Activated CD8-positive, alpha-beta memory T cell treated with anti-CD3 and anti-CD28 coated beads, Interleukin-2, amount 50 U/mL, for 1 hour (primary cell): ENCODE results near the gene VPS37B.
"Not testable (repeated sequence)": the region's sequence is repeated elsewhere in the genome, so short reads cannot be mapped to it uniquely, and the experiment has no call there.

Source experiments
- DNase-seq: peaks from one replicate; pipeline ENCODE4 v3.0.0-alpha.2; 2020; ENCODE audit errors: extremely low read depth

VPS37B gene, protein sequence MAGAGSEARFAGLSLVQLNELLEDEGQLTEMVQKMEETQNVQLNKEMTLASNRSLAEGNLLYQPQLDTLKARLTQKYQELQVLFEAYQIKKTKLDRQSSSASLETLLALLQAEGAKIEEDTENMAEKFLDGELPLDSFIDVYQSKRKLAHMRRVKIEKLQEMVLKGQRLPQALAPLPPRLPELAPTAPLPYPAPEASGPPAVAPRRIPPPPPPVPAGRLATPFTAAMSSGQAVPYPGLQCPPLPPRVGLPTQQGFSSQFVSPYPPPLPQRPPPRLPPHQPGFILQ

DNA sequence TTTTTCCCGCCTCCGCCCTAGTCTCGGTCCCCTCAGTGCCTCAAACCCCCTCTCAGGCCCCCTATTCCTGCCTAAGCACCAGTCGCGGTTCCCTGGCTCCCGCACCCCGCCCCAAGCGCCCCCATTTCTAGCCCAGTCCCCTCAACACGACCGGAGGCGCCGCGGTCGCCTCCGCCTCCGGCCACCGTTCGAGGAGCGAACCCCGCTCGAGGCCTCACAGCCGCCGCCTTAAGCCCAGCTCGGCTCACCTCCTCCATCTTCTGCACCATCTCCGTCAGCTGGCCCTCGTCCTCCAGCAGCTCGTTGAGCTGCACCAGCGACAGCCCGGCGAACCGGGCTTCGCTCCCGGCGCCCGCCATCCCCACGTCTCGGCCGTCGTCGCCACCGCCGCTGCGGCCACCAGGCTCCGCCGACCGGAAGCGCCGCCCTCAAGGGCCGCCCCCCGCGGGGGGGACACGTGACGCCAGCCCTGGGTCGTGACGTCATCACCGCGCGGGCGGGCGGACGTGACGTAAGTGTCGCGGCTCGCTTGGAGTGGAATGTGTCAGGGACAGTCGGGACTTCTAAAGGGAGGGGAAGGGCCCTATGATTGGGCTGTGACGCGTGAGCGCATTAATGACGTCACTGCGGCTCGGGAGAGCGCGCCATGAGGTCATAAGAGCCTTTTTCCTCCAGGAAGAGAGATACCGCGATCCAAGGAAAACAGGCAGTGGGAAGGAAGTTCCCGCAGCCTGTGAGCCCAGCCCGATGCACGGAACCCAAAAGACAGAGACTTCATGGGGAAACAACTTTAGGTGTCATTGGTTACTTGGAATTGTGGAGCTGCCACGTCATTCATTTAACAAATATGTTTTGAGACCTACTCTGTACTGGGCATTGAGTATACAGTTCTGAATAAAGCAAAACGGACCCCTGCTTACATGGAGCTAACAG, at the start of gene VPS37B:
VPS37B (minus strand) TSS at position 421 of the 933 bp plus-strand sequence; CDS start at position 359, 62 bp downstream.
- peak; percentile 80 for DNase-seq

DNA sequence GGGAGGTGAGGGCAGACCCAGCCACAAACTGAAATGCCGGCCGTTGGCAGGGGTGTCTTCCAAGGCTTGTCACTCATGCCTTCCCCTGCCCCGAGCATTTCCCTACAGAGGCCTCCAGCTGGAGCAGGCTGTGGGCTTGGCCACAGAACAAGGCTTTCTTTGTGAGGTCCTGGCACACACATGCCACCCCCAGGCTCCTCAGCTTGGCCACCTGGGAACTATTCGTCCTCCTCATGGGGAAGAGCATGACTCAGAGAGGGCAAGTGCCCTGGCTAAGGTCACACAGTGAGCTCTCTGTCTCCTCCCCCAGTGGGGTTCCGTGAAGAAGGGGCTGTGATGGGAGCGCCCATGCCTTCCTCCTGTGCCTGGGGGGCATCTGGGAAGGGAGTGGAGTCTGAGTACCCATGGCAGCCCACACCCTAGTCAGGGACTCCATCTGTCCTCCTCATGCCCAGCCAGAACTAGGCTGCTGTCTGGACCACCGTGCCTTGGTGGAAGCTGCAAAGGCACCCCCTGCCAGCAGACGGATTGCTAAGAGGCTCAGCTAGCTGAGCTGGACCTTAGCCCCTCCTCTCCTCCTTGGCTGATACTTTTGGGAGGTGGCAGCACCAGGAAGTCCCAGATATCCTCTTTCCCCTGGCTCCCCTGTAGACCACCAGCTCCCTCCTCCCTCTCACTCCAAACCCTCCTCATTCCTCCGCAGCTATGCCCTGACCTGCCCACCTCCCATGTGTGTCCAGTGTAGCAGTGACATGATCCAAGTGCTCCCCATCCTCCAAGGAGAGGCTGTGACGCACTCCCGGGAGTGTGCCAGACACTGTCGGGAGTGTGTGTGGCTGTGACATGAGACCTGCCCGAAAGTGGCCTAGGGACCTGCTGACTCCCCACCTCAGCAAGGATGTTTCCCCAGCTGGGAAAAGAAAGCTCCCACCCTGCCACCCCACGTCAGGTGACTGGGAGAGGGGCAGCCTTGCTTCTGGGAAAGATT, 49.0 kb upstream of the VPS37B start:
- no peak for DNase-seq

DNA sequence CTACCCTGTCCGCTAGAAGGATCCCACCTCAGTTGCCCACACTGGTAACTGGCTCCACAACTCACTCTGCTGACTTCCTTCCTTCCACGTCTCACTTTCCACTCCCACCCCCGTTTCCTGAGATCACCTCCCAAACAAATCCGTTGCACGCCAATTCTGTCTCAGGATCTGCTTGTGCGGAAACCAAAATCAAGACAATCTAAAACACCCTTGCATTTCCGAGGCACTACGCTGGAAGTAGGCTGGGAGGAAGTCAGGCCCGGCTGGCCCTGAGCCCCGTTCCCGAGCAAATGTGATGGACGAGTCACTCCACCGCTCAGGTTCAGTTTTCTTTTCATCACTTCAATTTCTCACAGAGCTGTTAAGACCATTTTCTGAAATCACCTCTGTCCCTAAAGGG, 47.3 kb upstream of the VPS37B start:
- no peak for DNase-seq

DNA sequence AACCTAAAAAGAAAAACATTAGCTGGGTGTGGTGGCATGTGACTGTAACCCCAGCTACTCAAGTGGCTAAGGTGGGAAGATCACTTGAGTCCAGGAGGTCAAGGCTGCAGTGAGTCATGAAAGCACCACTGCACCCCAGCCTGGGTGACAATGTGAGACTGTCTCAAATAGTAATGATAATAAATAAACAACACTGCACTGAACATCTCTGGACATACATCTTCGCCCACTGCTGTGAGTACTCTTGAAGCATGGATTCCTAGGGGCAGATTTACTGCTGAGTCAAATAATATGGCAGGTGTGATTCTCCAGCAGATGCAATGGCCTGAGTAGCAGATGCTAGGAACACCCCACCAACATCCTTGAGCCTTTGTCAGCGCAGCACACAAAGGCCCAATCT, 46.7 kb upstream of the VPS37B start:
- no peak for DNase-seq

DNA sequence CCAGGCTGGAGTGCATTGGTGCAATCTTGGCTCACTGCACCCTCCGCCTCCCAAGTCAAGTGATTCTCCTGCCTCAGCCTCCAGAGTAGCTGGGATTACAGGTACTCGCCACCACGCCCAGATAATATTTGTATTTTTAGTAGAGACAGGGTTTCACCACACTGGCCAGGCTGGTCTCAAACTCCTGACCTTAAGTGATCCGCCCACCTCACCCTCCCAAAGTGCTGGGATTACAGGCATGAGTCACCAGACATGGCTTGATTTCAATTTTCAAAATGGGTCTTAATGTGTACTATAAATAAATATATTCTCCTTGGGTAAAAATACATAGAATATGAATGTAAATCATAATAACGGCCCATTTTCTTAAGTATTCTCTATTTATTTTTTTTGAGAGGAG, 45.4 kb upstream of the VPS37B start:
- not testable (repeated sequence) for DNase-seq

DNA sequence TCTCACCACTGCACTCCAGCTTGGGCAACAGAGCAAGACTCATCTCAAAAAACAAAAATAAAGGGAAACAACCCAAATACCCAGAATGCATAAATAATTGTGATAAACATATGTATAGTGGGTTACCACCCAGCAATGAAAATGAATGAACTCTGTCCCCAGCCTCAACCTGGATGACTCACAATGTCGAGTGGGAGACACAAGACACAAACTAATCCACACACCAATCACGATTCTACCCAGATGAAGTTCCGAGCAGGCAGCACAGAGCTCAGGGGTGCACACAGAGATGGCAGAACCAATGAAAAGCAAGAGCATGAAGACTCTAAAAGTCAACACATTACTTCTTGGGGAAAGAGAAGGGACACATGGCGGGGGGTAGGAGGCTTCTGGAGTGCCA, 43.2 kb upstream of the VPS37B start:
- no peak for DNase-seq

DNA sequence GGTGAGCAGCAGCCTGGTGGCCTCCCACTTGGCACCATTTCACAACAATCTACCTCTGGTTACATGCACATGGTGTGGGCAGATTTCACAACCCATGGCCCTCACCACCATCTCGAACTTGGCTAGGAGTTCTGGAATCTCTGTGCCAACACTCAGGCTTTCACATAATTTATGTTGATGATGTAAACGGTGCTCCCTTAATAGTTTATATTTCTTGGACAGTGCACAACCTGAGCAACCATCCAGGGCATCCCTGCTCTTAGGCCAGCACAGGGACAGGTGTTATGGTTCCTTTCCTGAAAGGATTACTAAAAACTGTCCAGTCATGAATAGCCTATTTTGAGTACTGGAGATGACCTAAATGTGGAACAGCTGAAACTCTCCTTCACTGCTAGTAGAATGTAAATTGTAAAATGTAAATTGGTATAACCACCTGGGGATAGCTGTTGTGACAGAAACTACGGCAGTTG, 41.7 kb upstream of the VPS37B start:
- no peak for DNase-seq

DNA sequence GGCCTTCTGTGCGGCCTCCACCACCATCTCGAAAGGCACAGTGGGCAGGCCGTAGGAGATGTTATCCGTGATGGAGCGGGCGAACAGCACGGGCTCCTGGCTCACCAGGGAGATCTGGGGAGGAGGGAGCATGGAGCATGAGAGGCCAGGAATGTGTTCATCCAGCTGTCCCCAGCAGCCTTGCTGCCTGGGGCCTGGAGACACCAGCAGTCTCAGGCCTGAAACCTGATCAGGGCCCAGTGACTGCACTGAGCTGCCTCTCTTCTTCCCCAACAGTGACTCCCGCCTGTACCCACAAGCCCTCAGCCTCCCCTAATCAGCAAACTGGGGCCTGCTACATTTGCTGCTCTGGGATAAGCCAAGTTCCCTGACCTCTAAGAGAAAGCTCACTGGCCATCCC, 39.4 kb upstream of the VPS37B start:
- DNase-seq = no peak

DNA sequence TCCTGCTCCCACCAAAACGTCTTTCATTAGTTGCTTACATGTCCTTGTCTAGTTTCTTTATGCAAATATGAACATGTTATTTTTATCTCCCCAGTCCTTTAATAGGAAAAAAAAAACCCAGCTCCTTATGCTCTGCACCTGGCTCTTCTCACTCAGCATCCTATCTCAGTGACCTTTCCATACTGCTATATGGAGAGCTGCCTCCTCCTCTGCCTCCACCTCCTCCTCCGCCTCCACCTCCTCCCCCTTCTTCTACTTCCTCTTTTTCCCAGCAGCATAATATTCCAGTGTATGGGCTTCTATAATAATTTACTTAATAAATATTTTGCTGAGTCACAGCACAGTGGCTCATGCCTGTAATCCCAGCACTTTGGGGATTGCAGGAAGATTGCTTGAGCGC, 38.8 kb upstream of the VPS37B start:
- no peak for DNase-seq

DNA sequence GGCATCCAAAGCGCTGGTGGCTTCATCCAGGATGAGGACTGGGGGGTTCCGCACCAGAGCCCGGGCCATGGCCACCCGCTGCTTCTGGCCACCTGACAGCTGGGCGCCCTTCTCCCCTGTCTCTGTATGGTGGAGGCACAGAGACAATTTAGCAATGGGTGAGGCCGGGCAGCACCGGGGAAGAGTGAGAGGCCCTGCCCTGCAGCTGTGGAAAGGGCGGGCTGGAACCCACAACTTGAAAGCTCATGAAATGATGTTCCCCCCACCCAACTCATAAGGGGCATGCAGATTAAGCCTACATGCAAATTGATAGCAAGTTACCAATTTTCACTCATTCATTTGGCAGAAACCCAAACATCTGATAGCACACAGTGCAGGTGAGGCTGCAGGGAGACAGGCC, 36.3 kb upstream of the VPS37B start:
- no peak for DNase-seq

DNA sequence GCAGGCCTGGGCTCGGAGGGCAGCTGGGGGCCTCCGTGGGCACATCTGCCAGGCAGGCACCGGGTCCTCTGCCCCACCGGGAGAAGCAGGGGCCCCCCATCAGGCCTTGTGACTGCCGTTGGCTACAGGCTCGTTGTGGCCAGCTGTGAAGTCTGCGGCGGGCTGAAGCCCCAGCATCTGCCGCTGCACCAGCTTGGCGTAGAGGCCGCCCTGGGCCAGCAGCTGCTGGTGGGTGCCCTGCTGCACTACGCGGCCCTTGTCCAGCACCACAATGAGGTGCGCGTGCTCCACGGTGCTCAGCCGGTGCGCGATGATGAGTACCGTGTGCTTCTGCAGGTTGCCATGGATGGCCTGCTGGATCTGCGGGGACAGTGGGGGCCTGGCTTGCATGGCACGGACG, 33.9 kb upstream of the VPS37B start:
- DNase-seq = no peak

DNA sequence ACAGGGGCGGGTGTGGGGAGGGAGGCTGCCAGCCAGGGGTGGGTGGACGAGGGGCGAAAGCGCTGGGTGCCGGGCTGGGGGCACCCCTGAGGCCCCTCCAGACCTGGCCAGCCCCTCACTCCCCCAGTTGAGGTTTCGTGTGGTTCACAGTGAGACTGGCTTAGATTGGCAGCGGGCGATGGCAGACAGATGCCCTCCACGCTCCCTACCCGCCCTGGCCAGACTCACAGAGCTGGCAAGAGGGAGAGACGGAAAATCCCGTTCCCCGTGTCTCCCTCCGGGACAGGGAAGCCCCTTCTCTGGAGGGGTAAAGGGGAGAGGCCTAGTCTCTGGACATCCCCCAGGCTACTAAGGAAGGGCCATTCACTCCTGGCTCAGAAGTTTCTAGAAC, 33.2 kb upstream of the VPS37B start:
- DNase-seq = no peak

DNA sequence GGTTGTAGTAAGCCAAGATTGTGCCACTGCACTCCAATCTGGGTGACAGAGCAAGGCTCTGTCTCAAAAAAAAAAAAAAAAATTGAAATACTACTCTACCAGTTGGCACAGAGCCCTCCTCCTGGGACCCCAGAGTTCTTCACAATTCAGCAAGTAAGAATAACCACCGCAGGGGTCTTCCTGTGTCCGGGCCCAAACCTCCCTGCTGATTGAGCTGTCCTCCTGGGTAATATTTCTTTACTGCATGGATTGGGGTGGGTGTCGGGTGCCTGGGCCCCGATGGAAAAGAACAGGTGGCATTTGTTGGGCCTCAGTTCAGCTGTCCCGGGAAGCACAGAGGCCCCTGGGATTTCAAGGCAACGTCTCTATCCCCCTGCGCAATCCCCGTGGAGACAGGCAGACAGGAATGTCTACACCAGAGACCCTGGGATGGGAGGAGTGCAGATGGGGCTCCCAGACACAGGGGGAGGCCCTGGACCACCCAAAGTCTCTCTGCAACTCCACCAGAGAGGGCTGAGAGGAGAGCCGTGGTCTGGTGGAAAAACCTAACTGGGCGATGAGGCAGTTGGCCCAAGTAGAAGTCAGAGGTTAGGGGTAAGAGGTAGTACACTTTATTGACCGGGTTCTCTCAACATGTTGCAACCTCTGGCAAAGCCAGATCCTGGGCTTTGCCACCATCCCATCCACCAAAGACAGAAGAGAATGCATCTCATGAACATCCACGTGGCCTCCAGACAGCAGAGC, 32.7 kb upstream of the VPS37B start:
- DNase-seq = no peak

DNA sequence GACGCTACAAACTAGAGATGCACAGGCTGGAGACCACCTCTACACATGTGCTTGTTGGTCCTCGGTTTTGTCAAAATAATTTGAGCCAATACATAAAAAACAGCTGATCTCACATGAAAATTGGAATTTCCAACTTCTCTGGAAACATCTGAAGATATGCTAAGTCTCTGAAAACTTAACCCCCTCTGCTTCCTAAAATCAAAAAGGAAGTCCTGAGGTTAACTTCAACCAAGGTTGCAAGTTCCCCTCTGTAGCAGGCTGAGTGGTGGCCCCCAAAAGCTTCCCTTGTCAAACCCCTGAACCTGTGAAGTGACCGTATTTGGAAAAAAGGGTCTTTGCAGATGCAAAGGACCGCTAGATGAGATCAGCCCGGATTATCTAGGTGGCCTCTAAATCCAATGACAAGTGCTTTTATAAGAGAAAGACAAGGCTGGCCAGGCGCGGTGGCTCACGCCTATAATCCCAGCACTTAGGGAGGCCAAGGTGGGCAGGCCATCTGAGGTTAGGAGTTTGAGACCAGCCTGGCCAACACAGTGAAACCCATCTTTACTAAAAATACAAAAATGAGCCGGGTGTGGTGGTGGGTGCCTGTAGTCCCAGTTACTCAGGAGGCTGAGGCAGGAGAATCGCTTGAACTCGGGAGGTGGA, 32.0 kb upstream of the VPS37B start:
- no peak for DNase-seq

DNA sequence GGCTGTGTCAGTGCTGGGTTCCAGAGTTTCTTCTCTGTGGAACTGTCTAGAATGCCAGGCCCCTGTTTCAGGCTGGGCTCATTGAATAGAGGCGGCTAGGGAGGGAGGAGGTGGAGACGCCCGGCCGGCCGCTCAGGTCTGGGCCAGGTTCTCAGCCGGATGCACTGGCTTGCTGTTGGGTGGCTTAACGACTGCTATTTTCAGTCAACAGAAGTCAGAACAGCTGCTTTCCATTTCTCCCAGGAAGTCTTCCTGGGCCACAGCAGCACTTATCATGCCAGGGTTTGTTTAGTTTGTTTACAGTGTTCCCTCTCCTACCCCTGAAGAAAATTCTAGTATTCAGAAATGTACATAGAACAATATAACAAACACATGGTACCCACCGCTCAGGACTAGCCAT, 26.0 kb upstream of the VPS37B start:
- DNase-seq = no peak

DNA sequence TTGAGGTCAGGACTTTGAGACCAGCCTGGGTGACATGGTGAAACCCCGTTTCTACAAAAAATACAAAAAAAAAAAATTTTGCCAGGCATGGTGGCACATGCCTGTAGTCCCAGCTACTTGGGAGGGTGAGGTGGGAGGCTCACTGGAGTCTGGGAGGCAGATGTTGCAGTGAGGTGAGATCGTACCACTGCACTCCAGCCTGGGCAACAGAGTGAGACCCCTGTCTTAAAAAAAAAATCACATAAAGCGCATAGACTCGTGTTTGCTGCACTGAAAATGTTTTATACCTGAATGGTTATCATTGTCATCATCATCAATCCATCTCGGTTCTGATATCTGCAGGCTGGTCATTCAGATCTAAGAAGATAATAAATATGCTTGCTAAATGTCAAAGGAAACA, 24.8 kb upstream of the VPS37B start:
- no peak for DNase-seq

DNA sequence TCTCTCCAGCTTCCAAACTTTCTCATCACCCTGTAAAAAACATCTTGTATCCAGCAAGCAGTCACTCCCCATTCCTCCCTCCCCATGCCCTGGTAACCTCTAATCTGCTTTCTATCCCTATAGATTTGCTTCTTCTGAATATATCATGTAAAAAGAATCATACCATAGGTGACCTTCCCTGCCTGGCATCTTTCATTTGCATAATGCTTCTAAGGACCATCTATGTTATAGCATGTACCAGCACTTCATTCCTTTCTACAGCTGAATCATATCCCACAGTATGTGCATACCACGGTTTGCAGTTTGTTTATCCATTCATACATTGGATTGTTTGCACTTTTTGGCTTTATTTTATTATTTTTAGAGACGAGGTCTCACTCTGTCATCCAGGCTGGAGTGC, 22.9 kb upstream of the VPS37B start:
- no peak for DNase-seq

DNA sequence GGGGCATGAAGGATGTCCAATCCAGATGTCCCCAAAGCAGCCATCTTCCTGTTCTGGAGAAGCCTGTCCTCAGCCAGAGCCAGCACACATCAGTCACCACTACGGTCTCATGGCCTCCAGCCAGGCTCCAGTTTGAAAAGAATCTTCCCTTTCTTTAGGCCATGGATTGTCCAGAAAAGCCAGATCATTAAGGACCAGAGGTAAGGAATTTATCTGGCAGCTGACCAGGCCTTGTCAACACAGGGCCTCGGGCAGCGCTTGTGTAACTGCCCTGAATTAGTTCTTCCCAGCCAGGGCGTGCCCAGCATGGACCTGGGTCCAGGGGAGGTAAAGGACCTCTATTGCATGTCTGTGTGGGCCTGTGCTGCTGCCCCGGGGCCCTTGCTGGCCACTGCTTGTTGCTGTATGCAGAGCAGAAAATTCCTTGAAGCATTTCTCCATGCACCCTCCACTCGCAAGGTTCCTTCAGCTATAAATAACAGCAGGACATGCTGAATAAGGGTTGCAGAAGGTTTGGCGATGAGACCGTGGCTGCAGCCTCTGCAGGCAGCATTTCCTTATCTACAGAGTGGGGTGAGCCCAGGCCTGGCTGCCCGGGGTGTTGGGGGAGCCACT, 21.7 kb upstream of the VPS37B start:
- no peak for DNase-seq

DNA sequence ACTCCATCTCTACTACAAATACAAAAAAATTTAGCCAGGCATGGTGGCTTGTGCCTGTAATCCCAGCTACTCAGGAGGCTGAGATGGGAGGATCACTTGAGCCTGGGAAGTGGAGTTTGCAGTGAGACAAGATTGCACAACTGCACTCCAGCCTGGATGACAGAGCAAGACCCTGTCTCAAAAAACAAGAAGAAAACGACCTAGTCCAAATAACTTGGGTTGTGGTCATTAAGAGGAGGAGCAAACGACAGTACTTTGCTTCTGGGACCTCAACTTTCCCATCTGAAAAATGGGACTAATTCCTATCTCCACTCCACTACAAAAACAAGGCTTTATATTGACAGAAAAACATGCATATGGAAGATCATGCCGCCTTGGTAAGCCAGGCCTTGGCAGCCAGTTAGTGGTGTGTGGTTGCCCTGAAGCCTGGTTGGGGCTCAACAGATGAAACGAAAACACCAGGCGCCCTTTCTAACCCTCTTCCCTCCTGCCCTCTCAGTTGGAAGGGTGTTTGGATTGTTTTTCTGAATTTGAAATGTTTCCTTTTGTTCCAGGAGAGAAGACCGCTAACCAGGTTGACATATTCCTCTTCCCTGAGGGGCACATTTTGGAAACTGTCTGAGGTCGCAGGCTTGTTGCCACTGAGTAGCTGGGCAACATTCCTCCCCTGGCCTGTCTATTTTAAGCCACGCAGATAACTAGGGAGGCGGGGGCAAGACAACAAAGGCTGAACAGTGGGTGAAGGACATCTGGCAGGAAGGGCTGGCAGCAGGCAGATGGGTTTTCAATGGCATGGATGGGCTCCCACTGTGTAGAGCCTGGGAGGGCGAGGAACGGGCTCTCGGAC, 13.7 kb upstream of the VPS37B start:
- DNase-seq = no peak
